T-helper 1 cell (primary cell): Measurements from ENCODE around the gene HIVEP1.
"Not testable (repeated sequence)": the region's sequence is repeated elsewhere in the genome, so short reads cannot be mapped to it uniquely, and the experiment has no call there.

ENCODE experiments used
- DNase-seq, 5 donors: peaks; one replicate each; pipeline ENCODE4 v3.0.0-alpha.2; 2012 to 2020

Gene HIVEP1

GRCh38 chr6:12125396-12125795 lies 113.3 kb downstream of the HIVEP1 start:
- no peak for DNase-seq

- no peak for DNase-seq
Observed at GRCh38 chr6:12126051-12126450, 113.9 kb downstream of the HIVEP1 start.

GRCh38 chr6:12129523-12129922 lies 117.4 kb downstream of the HIVEP1 start:
- DNase-seq = no peak

GRCh38 chr6:12132351-12133222 lies 120.5 kb downstream of the HIVEP1 start:
- no peak for DNase-seq

GRCh38 chr6:12134581-12134980 lies 122.5 kb downstream of the HIVEP1 start:
- no peak for DNase-seq

GRCh38 chr6:12134991-12135390 lies 122.9 kb downstream of the HIVEP1 start:
- no peak for DNase-seq

GRCh38 chr6:12136905-12137304 lies 124.8 kb downstream of the HIVEP1 start:
- no peak for DNase-seq

- DNase-seq = no peak
Observed at GRCh38 chr6:12137480-12137879, 125.4 kb downstream of the HIVEP1 start.

- DNase-seq = peak in 3 of 5 donors; percentile 17 to 78 (median 39)
Observed at GRCh38 chr6:12138381-12138780, 126.3 kb downstream of the HIVEP1 start.

- no peak for DNase-seq
Observed at GRCh38 chr6:12138936-12139335, 126.8 kb downstream of the HIVEP1 start.

GRCh38 chr6:12147557-12148316 lies 135.6 kb downstream of the HIVEP1 start:
- DNase-seq = no peak

- no peak for DNase-seq
Observed at GRCh38 chr6:12148317-12148801, 136.2 kb downstream of the HIVEP1 start.

- no peak for DNase-seq
Observed at GRCh38 chr6:12148841-12149240, 136.7 kb downstream of the HIVEP1 start.

- no peak for DNase-seq
Observed at GRCh38 chr6:12149944-12150510, 137.9 kb downstream of the HIVEP1 start.

GRCh38 chr6:12150812-12151432 lies 138.8 kb downstream of the HIVEP1 start:
- peak in 1 of 5 donors; percentile 26 for DNase-seq

- no peak for DNase-seq
Observed at GRCh38 chr6:12151433-12151820, 139.3 kb downstream of the HIVEP1 start.

- DNase-seq = no peak
Observed at GRCh38 chr6:12152023-12152970, 140.2 kb downstream of the HIVEP1 start.

GRCh38 chr6:12155769-12156168 lies 143.7 kb downstream of the HIVEP1 start:
- not testable (repeated sequence) for DNase-seq

GRCh38 chr6:12158686-12159415 lies 146.7 kb downstream of the HIVEP1 start:
- DNase-seq = no peak

GRCh38 chr6:12160326-12160725 lies 148.2 kb downstream of the HIVEP1 start:
- DNase-seq = no peak

- DNase-seq = no peak
Observed at GRCh38 chr6:12162213-12162612, 150.1 kb downstream of the HIVEP1 start.
